22Rv1 (cell line): Measurements from ENCODE around the gene PARD3B.

Source experiments
- H3K27ac ChIP-seq: fragments of 450-650 bp; 2 replicates; pipeline ENCODE4 v1.5.1; 2017
- ZFX ChIP-seq: fragments of 450-650 bp; IDR thresholded peaks from 2 replicates; pipeline ENCODE4 v1.6.1; 2017; ENCODE audit warnings: antibody characterized with exemption, borderline replicate concordance
- TF ChIP-seq, protein P1 (sequence below): fragments of 450-650 bp; IDR thresholded peaks from 2 replicates; pipeline ENCODE4 v1.5.1; 2017; ENCODE audit warnings: mild to moderate bottlenecking

PARD3B gene

DNA sequence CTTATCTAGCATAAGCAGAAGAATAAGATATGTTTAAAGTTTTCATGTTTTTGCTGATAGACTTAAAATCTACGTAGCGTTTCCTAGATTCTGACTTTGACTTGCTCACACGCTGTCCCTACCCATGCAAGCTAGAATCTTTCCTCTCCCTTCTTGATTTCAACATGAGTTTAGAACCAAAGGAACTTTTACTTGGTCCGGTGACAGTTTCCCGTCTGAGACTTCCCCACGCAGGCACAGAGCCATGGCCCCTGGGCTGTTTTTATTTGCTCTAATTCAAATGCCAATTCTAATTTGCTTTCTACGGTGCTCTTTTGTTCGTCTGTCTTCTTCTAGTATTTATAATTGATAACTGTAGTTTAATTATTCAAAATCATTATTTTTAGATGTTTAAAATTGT is 467.7 kb downstream of the PARD3B start:
- TF ChIP-seq, protein P1, sequence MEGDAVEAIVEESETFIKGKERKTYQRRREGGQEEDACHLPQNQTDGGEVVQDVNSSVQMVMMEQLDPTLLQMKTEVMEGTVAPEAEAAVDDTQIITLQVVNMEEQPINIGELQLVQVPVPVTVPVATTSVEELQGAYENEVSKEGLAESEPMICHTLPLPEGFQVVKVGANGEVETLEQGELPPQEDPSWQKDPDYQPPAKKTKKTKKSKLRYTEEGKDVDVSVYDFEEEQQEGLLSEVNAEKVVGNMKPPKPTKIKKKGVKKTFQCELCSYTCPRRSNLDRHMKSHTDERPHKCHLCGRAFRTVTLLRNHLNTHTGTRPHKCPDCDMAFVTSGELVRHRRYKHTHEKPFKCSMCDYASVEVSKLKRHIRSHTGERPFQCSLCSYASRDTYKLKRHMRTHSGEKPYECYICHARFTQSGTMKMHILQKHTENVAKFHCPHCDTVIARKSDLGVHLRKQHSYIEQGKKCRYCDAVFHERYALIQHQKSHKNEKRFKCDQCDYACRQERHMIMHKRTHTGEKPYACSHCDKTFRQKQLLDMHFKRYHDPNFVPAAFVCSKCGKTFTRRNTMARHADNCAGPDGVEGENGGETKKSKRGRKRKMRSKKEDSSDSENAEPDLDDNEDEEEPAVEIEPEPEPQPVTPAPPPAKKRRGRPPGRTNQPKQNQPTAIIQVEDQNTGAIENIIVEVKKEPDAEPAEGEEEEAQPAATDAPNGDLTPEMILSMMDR: no peak
- TF ChIP-seq ZFX: no peak
- no peak overlapping the region for H3K27ac ChIP-seq

DNA sequence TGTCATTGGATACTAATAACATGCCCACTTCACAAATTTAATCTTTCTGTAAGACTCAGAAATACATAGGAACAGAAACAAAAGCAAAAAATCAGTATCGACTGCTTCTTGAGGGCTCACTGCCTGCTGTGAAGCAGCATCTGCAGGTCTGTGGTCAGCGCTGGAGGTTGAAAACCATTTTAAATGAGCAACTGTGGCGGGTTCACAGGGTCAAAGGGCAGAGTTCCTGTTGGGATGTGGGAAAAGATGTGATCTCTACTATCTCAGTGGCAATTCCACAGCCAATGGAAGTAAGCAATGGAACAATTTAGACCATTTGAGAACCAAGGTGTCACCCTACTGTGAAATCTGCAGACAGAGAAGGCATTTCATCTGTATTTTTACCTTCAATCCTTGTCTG is 468.3 kb downstream of the PARD3B start:
- TF ChIP-seq ZFX: no peak
- TF ChIP-seq, protein P1: no peak
- no peak overlapping the region for H3K27ac ChIP-seq

DNA sequence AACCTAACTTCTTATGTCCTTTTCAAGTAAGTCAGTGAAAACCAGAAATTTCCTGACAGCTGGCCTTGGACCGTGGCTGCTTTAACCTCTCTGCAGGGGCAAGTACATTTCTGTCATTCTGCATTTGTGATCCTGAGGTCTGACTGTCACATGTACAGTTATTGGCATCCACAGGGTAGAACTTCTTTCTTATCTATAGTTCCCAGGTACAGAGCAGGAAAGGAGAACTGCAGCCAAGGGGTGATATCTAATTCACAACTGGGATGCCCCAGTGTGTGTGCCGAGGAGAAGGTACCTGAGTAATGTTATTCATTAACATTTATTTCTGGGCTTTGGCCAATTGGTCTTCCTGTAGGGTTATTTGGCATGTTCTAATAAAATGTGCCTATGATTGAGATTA is 468.9 kb downstream of the PARD3B start:
- no peak overlapping the region for H3K27ac ChIP-seq
- TF ChIP-seq, protein P1: no peak
- TF ChIP-seq ZFX: no peak

DNA sequence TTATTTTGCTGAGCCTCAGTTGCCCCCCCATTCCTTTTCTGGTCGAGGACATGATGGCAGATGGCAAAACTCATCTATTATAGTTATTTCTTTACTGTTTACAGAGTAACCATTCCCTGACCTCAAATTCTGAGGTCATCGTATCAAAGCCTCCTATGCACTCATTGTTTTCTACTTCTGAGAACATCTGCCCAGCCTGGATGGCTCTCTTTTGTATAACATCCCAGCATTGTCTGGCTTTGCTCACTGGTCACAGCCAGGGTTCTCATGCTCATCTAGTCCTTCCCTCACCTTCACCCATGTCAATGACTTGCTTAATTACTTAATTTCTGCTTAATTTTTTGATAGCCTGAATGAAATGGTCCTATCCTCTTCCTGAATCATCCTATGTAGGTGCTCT is 472.1 kb downstream of the PARD3B start:
- TF ChIP-seq ZFX: no peak
- TF ChIP-seq, protein P1: no peak
- no peak overlapping the region for H3K27ac ChIP-seq

DNA sequence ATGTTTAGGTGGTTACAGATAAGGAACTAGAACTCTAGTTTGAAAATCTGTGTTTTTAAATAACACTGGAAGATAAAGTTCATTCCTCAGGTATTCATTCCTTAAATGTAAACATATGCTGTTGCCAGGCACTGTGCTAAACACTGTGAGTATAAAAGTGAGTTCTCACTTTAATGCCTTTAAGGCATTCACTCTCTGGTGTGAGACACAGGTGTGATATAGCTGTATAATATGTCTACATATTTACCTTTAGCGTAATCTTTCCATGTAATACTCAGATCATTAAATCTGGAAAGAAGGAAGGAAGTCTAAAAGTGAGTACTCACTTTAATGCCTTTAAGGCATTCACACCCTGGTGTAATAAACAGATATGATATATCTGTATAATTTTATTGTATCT is 472.6 kb downstream of the PARD3B start:
- no peak for TF ChIP-seq ZFX
- TF ChIP-seq, protein P1: no peak
- H3K27ac ChIP-seq: no peak overlapping the region

DNA sequence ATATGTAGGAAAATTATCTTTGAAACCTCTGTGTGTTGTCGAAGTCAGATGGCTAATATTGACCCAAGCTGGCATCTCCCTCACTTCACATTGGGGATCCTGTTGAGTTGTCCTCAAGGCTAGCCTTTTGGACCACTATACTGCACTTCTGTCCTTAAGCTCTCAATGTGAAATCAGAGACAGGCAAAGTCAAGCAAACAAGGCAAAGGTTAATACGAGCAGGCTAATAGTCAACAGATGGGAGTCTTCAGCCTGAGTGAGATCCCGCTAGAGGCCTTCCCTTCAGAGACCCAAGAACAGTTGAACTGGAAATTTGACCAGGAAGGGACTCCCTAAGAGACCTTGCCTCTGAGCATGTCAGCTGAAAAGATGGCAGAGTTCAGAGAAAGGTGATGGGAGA is 475.4 kb downstream of the PARD3B start:
- TF ChIP-seq, protein P1: no peak
- no peak for TF ChIP-seq ZFX
- no peak overlapping the region for H3K27ac ChIP-seq

DNA sequence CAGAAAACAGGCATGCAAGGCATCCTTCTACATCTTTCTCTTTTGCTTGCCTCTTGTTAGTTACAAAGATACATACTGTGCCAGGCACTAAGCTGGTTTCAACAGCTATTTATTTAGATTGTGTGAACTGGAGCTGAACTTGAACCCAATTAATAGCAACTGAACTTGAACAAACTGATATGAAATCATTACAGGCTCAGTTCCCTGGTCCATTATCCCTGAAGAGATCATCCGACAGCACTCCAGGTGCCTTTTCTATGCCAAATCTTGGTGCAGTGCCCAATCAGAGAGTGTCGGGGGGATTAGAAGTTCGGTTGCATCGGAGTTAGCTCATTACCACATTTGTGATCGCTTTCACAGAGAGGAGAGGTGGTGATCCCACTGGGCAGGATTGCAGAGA is 477.6 kb downstream of the PARD3B start:
- no peak overlapping the region for H3K27ac ChIP-seq
- TF ChIP-seq ZFX: no peak
- TF ChIP-seq, protein P1: no peak
